IMR-90 (cell line): ENCODE data around the gene TEDC2. TPM values are rescaled to one million over a fixed set of nuclear protein-coding genes. Genes with fewer than 3 reads are reported as not detected.
A peak's percentile ranks its signal among the peaks of the same experiment; 100 is the strongest.

Source experiments
- ATAC-seq: fragments of 200-7000 bp; cut with Tn5 transposase; 2 replicates; pipeline ENCODE4 v1.9.1; 2020; ENCODE audit warnings: low read depth, mild to moderate bottlenecking, moderate library complexity
- BruUV-seq: library from RNA; stranded (reverse); fragments of 400-500 nt; replicated peaks from 2 replicates; lab custom pipeline; 2021; lab: Mats Ljungman, UMichigan
- CTCF ChIA-PET: fragments of 300-600 bp; formaldehyde crosslinking; extraction: SDS; loops from one replicate; lab custom pipeline; 2021; ENCODE audit warnings: antibody characterized with exemption; lab: Yijun Ruan, JAX
- POLR2A ChIA-PET: fragments of 300-600 bp; sonication (Branson Sonifier 250); formaldehyde crosslinking; loops from one replicate; lab custom pipeline; 2022; ENCODE audit warnings: antibody characterized with exemption; ENCODE audit not compliant: unreplicated experiment; lab: Charles Lee
- DNase-seq: peaks from one replicate; pipeline ENCODE4 v3.0.0; 2013
- H2AFZ ChIP-seq: replicated peaks from 2 replicates; pipeline ENCODE3; 2013; ENCODE audit warnings: low read length, mild to moderate bottlenecking; ENCODE audit not compliant: poor library complexity
- H2AK5ac ChIP-seq: 2 replicates; pipeline ENCODE4 v1.6.1; 2013; ENCODE audit warnings: low read depth, low read length, inconsistent platforms
- H2AK9ac ChIP-seq: replicated peaks from 2 replicates; pipeline ENCODE3; 2013; ENCODE audit warnings: mild to moderate bottlenecking, low read depth, low read length, moderate library complexity; ENCODE audit not compliant: poor library complexity
- H2BK120ac ChIP-seq: 2 replicates; pipeline ENCODE4 v1.6.1; 2013; ENCODE audit warnings: low read depth, low read length, inconsistent platforms
- H2BK15ac ChIP-seq: 3 replicates; pipeline ENCODE4 v1.6.1; 2013; ENCODE audit warnings: low read depth, low read length, inconsistent platforms
- H2BK20ac ChIP-seq: 2 replicates; pipeline ENCODE4 v1.6.1; 2013; ENCODE audit warnings: low read depth, mild to moderate bottlenecking, inconsistent platforms, low read length, moderate library complexity
- H2BK5ac ChIP-seq: 2 replicates; pipeline ENCODE4 v1.6.1; 2013; ENCODE audit warnings: mild to moderate bottlenecking, low read depth, low read length, inconsistent platforms; ENCODE audit not compliant: poor library complexity, severe bottlenecking
- H3K14ac ChIP-seq: replicated peaks from 2 replicates; pipeline ENCODE4 v1.6.1; 2013; ENCODE audit warnings: low read depth, low read length, inconsistent platforms
- H3K18ac ChIP-seq: 2 replicates; pipeline ENCODE4 v1.6.1; 2013; ENCODE audit warnings: low read depth, low read length, control low read depth
- H3K23ac ChIP-seq: 2 replicates; pipeline ENCODE4 v1.6.1; 2013; ENCODE audit warnings: low read depth, low read length, inconsistent platforms
- H3K27ac ChIP-seq: 2 replicates; pipeline ENCODE4 v1.5.1; 2013; ENCODE audit warnings: mild to moderate bottlenecking, control low read depth, low read length; ENCODE audit not compliant: insufficient read depth
- H3K27me3 ChIP-seq: 2 replicates; pipeline ENCODE4 v1.6.1; 2013; ENCODE audit warnings: low read length; ENCODE audit not compliant: control insufficient read depth, insufficient read depth
- H3K36me3 ChIP-seq: 2 replicates; pipeline ENCODE4 v1.6.1; 2013; ENCODE audit warnings: low read length, mixed read lengths; ENCODE audit not compliant: control insufficient read depth, insufficient read depth
- H3K4ac ChIP-seq: 2 replicates; pipeline ENCODE4 v1.6.1; 2013; ENCODE audit warnings: low read depth, low read length, inconsistent platforms
- H3K4me1 ChIP-seq: 2 replicates; pipeline ENCODE4 v1.6.1; 2013; ENCODE audit warnings: low read length, mixed read lengths; ENCODE audit not compliant: control insufficient read depth, insufficient read depth
- H3K4me2 ChIP-seq: 2 replicates; pipeline ENCODE4 v1.6.1; 2013; ENCODE audit warnings: low read depth, mild to moderate bottlenecking, control low read depth, low read length, moderate library complexity
- H3K4me3 ChIP-seq: 2 replicates; pipeline ENCODE4 v1.5.1; 2013; ENCODE audit warnings: low read depth, mild to moderate bottlenecking, control low read depth, low read length, moderate library complexity; ENCODE audit not compliant: insufficient read depth
- H3K56ac ChIP-seq: 2 replicates; pipeline ENCODE4 v1.6.1; 2013; ENCODE audit warnings: low read length, inconsistent platforms; ENCODE audit not compliant: insufficient read depth; ENCODE audit errors: extremely low read depth
- H3K79me1 ChIP-seq, 2 experiments: 2 replicates each; pipeline ENCODE4 v1.6.1; 2013; ENCODE audit warnings: low read length in 2 of 2, inconsistent platforms in 1 of 2, low read depth in 1 of 2
- H3K9ac ChIP-seq: 2 replicates; pipeline ENCODE4 v1.6.1; 2013; ENCODE audit warnings: low read depth, low read length, control low read depth
- H3K9me1 ChIP-seq: 2 replicates; pipeline ENCODE4 v1.6.1; 2013; ENCODE audit warnings: low read length, inconsistent platforms; ENCODE audit not compliant: insufficient read depth
- H3K9me3 ChIP-seq: 2 replicates; pipeline ENCODE4 v1.6.1; 2013; ENCODE audit warnings: low read length; ENCODE audit not compliant: control insufficient read depth, insufficient read depth
- H4K20me1 ChIP-seq: 2 replicates; pipeline ENCODE4 v1.6.1; 2013; ENCODE audit warnings: low read length, inconsistent platforms; ENCODE audit not compliant: insufficient read depth
- H4K5ac ChIP-seq: 2 replicates; pipeline ENCODE4 v1.6.1; 2013; ENCODE audit warnings: mild to moderate bottlenecking, low read depth, low read length, control low read depth
- H4K8ac ChIP-seq, 2 experiments: 2 replicates each; pipeline ENCODE4 v1.6.1; 2013; ENCODE audit warnings: low read depth in 2 of 2, low read length in 2 of 2, control low read depth in 1 of 2, inconsistent platforms in 1 of 2
- H4K91ac ChIP-seq: 2 replicates; pipeline ENCODE4 v1.6.1; 2013; ENCODE audit warnings: low read depth, low read length, inconsistent platforms; ENCODE audit not compliant: insufficient read depth
- CEBPB ChIP-seq: IDR thresholded peaks from 2 replicates; pipeline ENCODE4 v1.6.1; 2012; ENCODE audit warnings: low read depth, low read length, improper control_type of control experiment
- ELK1 ChIP-seq: fragments of 150-350 bp; IDR thresholded peaks from 2 replicates; pipeline ENCODE4 v1.6.1; 2016; ENCODE audit warnings: low read depth, mild to moderate bottlenecking, low read length, moderate library complexity, borderline replicate concordance
- POLR2A ChIP-seq: IDR thresholded peaks from 2 replicates; pipeline ENCODE4 v1.6.1; 2012; ENCODE audit warnings: mild to moderate bottlenecking, low read depth, low read length
- RAD21 ChIP-seq: IDR thresholded peaks from 2 replicates; pipeline ENCODE4 v1.6.1; 2012; ENCODE audit warnings: low read length, improper control_type of control experiment
- RCOR1 ChIP-seq: IDR thresholded peaks from 2 replicates; pipeline ENCODE4 v1.6.1; 2012; ENCODE audit warnings: mild to moderate bottlenecking, low read length, improper control_type of control experiment; ENCODE audit not compliant: insufficient replicate concordance
- RFX5 ChIP-seq: IDR thresholded peaks from 2 replicates; pipeline ENCODE4 v1.8.0; 2012; ENCODE audit warnings: low read depth, mild to moderate bottlenecking, low read length, moderate library complexity
- SMC3 ChIP-seq: fragments of 150-350 bp; IDR thresholded peaks from 2 replicates; pipeline ENCODE4 v1.6.1; 2016; ENCODE audit warnings: low read depth, mild to moderate bottlenecking, antibody characterized with exemption, low read length, moderate library complexity
- WGBS, 2 experiments: methylation state at CpG; one replicate each; pipeline versions ENCODE4 v1.1.5 to v1.1.7; 2013; ENCODE audit warnings: missing lambda C conversion rate in 2 of 2; ENCODE audit not compliant: insufficient read length in 1 of 2; ENCODE audit errors: extremely low coverage in 2 of 2; 5-methylcytosine and 5-hydroxymethylcytosine counted together
- dilution Hi-C: fragments of 300-500 bp; cut with HindIII; formaldehyde crosslinking; loops from one replicate; pipeline ENCODE4 v1.14.3; 2018; ENCODE audit warnings: low sequenced_read_pairs; ENCODE audit not compliant: unreplicated experiment
- in situ Hi-C: fragments of 300-500 bp; cut with MboI; formaldehyde crosslinking; loops from 3 replicates; pipeline ENCODE4 v1.14.3; 2019; ENCODE audit warnings: low sequenced_read_pairs, inconsistent platforms, mixed read lengths
- intact Hi-C: fragments of 100-400 bp; cut with micrococcal nuclease; formaldehyde crosslinking; loops from 2 replicates; pipeline ENCODE4 v1.10.0; 2022
- polyA plus RNA-seq, 3 experiments: library from polyadenylated mRNA; depleted of rRNA; stranded (reverse); fragments of >200 nt; gene quantifications; 2 replicates each; pipeline ENCODE4 v1.2.3, GENCODE V29; 2012; ENCODE audit warnings: low replicate concordance in 1 of 3
- total RNA-seq: library from RNA; depleted of rRNA; stranded (reverse); fragments of >200 nt; gene quantifications from 2 replicates; pipeline ENCODE4 v1.2.3, GENCODE V29; 2012
- TF ChIP-seq, protein P1 (sequence below): fragments of 150-350 bp; IDR thresholded peaks from 2 replicates; pipeline ENCODE4 v1.6.1; 2017; ENCODE audit warnings: mild to moderate bottlenecking, antibody characterized with exemption, low read length, low read depth

TEDC2 gene
- total and polyA plus RNA-seq, 2 of the 4 experiments (the other 2 are of a cell fraction), result 3.6 to 7.3 TPM

- peaks cover 8 to 55% of the 10 kb centered on the region in 2 experiments; a peak in 3 of 4 replicates for H3K79me1 ChIP-seq
- no peak overlapping the region for H3K23ac ChIP-seq
- H4K5ac ChIP-seq, result no peak overlapping the region
- WGBS, 2 experiments, result 94% methylated on average over 12 of the region's 18 CpGs; no CpG with 5 or more reads in 1 of the 2 experiments
- no peak for TF ChIP-seq RFX5
- TF ChIP-seq RCOR1, result no peak
- TF ChIP-seq, protein P1, sequence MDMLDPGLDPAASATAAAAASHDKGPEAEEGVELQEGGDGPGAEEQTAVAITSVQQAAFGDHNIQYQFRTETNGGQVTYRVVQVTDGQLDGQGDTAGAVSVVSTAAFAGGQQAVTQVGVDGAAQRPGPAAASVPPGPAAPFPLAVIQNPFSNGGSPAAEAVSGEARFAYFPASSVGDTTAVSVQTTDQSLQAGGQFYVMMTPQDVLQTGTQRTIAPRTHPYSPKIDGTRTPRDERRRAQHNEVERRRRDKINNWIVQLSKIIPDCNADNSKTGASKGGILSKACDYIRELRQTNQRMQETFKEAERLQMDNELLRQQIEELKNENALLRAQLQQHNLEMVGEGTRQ, result no peak
- TF ChIP-seq CEBPB, result no peak
- no peak for TF ChIP-seq SMC3
- TF ChIP-seq ELK1, result no peak
- no peak for TF ChIP-seq RAD21
- no peak for TF ChIP-seq POLR2A
- DNase-seq (no peak), ATAC-seq (no peak)
- H3K27ac ChIP-seq, result no peak overlapping the region
- peak overlapping the region; percentile 50 for H2AK9ac ChIP-seq
- H4K8ac ChIP-seq, result no peak overlapping the region
- peaks cover 17% of the 10 kb centered on the region for H3K9me1 ChIP-seq
- H4K20me1 ChIP-seq, result peaks cover 24% of the 10 kb centered on the region
- CTCF ChIA-PET, result no interaction called here
- POLR2A ChIA-PET, result no interaction called here
- no peak overlapping the region for H3K9ac ChIP-seq
- intact Hi-C loops, result no loop called here
- H3K4me2 ChIP-seq, result no peak overlapping the region
- H2BK5ac ChIP-seq, result no peak overlapping the region
- H3K14ac ChIP-seq, result no peak overlapping the region
- no TSS peak for BruUV-seq
- H3K18ac ChIP-seq, result no peak overlapping the region
- no peak overlapping the region for H3K4me3 ChIP-seq
- H3K27me3 ChIP-seq, result no peaks in the 10 kb centered on the region
- no peak overlapping the region for H2AK5ac ChIP-seq
- no peak overlapping the region for H2BK15ac ChIP-seq
- no peak overlapping the region for H4K91ac ChIP-seq
- no peak overlapping the region for H3K4ac ChIP-seq
- dilution Hi-C loops, result no loop called here
- peaks cover 5% of the 10 kb centered on the region for H3K4me1 ChIP-seq
- H2AFZ ChIP-seq, result no peak overlapping the region
- H2BK120ac ChIP-seq, result no peak overlapping the region
- H2BK20ac ChIP-seq, result no peak overlapping the region
- H3K9me3 ChIP-seq, result no peaks in the 10 kb centered on the region
- in situ Hi-C loops, result no loop called here
- H3K36me3 ChIP-seq, result peaks cover 35% of the 10 kb centered on the region
- no peak overlapping the region for H3K56ac ChIP-seq
Measured at GRCh38 chr16:2451851-2452320, 8.0 kb upstream of the TEDC2 start.
